GM18867 (cell line): ENCODE measurements around the gene MRPS24.
A peak's percentile ranks its signal among the peaks of the same experiment; 100 is the strongest.
"Not testable (repeated sequence)": the region's sequence is repeated elsewhere in the genome, so short reads cannot be mapped to it uniquely, and the experiment has no call there.

ENCODE experiments used
- ATAC-seq: cut with Tn5 transposase; IDR thresholded peaks from one replicate; pipeline ENCODE4 v1.9.1; 2021; ENCODE audit warnings: mild to moderate bottlenecking, moderate library complexity; ENCODE audit not compliant: unreplicated experiment

The MRPS24 gene

DNA sequence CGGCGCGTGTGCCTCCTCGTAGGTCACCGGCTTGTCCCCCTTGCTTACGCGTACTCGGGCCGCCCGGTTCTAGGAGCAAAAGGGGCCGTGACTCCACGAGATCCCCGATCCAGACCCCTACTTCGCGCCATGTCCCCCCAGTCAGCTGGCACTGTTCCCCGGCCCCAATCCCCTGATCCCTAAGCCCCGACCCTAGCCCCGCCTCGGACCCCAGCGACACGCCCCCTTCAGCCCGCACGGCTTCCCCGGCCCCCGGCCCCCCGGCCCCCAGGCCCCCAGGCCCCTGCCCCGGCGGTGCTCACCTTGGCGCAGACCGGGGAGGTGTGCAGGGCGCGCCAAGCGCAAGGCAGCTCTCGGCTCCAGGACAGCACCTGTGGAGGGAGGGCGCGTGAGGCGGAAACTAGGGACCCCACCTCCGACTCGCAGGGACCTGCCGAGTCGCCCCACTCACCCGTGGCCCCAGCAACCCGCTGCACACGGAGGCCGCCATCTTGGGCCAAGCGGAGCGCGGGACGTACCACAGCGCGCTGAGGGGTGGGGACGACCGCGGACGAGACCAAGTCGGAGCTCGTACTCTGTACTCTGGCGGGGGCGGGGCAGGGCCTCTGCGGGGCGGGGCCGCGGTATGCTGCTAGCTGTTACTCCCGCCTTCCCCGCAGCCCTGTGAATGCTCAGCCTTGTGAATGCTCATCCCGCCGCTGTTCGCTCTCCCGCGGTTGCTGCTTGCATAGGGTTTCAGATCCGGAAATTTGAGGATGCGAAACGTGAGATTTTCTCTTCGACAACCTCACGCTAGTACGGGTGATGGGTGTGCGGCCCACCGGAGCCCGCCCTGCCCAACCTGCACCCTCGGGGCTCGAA, at the start of gene MRPS24:
MRPS24 (minus strand) TSS at position 512 of the 861 bp plus-strand sequence; CDS start at position 490, 22 bp downstream.
- peak; percentile 84 for ATAC-seq

DNA sequence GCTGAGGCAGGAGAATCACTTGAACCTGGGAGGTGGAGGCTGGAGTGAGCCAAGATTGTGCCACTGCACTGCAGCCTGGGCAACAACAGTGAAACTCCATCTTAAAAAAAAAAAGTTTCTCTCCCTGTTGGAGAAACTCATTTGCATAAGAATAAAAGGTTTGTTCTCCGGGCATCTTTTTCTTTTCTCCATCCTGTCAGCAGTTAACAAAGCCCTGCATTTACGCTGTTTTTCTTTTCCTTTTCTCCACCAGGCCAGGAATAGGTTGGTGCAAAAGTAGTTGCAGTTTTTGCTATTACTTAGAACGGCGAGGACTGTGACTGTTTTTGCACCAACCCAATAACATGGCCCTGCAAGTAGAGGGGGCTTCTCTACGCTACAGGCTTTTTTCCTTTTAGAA, 46.6 kb upstream of the MRPS24 start:
- no peak for ATAC-seq

DNA sequence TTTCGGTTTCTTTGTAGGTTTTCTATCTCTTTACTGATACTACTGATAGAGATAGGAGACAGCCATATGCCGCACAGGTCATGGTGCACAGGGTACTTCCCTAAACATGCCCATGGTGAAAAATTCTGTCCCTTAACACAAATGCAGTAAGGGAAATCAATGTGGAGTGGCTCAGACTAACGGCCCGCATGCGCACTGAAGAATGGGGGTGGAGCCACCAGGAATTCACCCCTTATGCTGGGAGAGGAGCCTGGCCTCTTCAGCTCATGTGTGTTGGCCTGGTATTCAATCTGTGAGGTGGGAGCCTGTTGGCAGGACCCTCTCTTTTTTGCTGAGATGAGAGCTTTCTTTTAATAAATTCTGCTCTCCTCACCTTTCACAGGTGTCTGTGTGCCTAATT, 45.5 kb upstream of the MRPS24 start:
- ATAC-seq: no peak

- peak; percentile 86 for ATAC-seq
Measured at GRCh38 chr7:43906331-43907010, 37.2 kb upstream of the MRPS24 start, which contains the start of gene URGCP. Gene URGCP, minus strand, starts transcription at chr7:43906596. Its CDS starts 21 bp downstream, at chr7:43906575.

- ATAC-seq: no peak
Measured at GRCh38 chr7:43905956-43906330, 36.6 kb upstream of the MRPS24 start.

DNA sequence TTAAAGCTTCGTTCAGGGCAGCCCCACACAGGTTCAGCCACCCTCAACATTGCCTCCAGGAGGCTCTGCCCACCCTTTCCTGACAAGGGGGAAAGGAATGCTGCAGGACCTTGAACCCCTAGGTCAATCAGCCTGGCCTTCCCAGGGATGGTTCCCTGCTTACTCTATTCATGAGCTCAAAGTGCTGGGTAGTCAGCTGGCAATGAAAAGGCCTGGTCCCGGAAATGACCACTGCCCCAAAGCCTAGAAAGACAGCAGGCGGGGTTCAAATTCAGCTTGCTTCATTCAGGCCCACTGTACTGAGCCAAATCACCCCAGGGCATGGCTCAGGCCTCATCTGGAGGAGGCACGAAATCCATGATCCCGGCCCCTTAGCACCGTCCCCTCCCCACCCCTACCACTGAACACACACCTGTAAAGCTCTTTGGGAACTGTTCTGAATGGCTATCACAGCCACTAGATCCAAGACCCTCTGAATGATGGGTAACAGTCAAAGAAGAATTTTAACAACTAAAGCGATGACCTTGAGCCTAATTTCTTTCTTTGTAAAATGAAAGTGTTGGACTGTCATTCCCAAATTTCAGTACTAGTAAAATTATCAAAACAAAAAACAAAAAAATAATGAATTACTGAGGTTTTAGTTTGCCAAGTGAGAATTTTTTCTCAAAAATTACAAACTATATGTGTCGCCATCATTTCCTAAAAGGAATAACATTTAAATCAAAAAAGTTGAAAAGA, 36.1 kb upstream of the MRPS24 start:
- ATAC-seq: no peak

- no peak for ATAC-seq
Measured at GRCh38 chr7:43904533-43905208, 35.4 kb upstream of the MRPS24 start.

DNA sequence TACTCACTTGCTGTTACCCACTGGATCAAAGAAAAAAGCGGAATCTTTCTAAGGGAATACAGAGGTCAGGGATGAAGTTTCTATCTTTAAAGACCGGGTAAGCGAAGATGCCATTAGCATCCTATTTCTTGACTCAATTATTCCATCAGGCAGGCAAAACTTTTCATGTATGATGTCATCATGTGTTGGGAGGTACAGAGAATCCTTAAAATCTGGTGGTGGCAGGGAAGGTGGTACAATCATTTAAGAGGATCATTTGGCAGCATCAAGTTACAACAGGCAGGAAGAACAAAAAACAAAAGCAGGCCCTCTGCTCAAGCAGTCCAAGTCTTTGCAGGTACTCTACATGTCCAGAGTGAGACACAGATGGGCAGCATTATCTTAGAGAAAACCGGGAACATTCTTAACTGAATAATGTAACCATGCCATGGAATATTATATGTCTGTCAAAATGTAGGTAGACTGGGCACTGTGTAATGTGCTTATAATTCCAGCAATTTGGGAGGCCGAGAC, 33.3 kb upstream of the MRPS24 start:
- ATAC-seq: no peak

GRCh38 chr7:43898571-43898970, 29.3 kb upstream of the MRPS24 start:
- not testable (repeated sequence) for ATAC-seq

DNA sequence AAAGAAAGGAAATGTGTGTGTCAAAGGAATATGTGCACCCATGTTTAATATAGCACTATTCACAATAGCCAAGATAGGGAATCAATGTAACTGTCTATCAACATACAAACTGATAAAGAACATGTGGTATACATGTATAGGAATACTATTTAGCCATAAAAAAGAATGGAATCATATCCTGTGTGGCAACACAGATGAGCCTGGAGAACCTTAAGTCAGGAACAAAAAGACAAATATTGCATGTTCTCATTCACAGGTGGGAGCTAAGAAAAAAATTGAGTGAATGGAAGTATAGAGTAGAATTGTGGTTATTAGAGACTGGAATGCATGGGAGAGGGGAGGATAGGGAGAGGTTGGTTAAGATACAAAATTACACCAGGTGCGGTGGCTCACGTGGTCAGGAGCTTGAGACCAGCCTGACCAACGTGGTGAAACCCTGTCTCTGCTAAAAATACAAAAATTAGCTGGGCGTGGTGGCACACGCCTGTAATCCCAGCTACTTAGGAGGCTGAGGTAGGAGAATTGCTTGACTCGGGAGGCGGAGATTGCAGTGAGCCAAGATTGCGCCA, 26.6 kb upstream of the MRPS24 start:
- no peak for ATAC-seq

DNA sequence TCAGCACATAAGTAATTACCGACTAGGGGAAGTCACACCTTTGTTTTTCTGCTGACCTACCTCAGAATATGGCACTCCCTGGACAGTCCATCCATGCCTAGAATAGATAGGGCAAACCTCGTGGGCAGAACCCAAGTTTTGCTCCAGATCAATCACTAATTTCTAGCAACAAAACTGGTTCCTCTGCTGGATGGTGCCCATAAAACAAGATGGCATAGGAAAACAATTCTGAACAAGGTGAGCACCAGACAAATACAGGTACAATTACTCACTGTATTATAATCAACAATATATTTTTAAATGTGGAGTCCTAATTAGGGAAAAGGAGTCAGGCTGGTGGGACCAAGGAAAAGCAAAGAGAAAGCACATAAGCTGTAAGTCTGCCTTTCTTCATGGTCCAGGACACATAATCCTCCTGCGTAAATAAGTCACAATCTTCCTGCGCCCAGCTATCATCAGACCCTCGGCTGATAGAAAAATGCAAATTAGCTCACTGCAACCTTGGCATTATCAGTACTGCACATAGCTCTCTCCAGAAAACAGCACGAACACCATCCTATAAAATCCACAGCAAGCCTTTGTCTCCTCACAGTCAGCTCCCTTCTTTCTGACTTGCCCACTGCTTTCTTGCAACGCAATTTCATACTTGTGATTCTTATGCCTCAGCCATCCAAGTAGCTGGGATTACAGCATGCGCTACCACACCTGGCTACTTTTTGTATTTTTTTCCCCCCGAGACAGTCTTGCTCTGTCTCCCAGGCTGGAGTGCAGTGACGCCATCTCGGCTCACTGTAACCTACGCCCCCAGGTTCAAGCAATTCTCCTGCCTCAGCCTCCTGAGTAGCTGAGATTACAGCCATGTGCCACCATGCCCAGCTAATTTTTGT, 22.0 kb upstream of the MRPS24 start:
- ATAC-seq: no peak

DNA sequence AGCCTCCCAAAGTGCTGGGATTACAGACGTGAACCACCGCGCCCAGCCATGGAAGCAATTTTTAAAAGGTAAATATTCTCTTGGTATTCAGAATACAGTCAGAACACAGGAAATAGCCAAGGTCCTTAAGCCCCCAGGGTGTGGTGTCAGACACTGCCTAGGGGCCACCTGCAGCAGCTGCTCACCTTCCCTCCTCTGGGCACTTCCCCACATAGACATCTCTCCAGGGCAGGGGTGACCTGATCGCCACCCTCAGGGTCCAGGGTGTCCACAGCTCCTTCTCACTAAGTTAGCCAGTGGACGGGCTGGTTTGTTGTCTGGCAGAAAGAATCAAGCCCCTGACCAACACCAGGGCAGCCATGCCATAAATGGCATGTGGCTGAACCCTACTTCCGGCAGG, 21.2 kb upstream of the MRPS24 start:
- ATAC-seq: no peak

GRCh38 chr7:43888993-43889945, 20.0 kb upstream of the MRPS24 start:
- ATAC-seq: no peak

- no peak for ATAC-seq
Measured at GRCh38 chr7:43884617-43885016, 15.3 kb upstream of the MRPS24 start.

DNA sequence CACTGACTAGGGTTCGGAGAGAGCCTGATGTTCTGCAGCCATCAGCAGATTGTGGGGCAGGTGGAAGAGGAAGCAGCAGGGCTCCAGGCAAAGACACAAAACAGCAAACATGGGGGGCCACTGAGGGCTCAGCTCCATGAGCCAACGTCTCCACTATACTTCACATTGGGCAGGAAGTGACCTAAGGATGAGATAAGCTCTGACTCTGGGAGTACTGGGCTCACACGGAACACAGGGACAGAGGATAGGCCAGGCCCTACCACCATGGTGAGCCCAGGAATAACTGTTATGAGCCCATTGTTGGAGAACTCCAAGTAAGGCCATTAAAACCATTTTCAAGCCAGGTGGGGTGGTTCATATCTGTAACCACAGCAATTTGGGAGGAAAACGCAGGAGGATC, 14.9 kb upstream of the MRPS24 start:
- no peak for ATAC-seq

DNA sequence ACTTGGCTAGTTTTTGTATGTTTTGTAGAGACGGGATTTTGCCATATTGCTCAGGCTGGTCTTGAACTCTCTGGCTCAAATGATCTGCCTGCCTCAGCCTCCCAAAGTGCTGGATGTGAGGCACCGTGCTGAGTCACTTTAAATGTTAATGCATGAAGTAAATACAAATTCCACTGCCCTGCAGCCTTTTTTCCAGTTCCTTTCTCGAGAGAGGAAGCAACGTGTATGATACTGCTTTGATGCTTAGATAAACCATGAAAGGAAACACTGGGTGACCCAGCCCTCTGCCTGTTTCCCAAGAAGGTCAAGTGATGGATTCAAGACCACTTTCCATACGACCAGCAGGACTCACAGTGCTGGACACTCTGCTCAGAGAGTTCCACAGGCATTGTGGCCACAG, 11.3 kb upstream of the MRPS24 start:
- ATAC-seq: no peak

GRCh38 chr7:43879477-43879876, 10.2 kb upstream of the MRPS24 start:
- no peak for ATAC-seq

- no peak for ATAC-seq
Measured at GRCh38 chr7:43878867-43879266, 9.6 kb upstream of the MRPS24 start.
